ACHN (cell line): ENCODE measurements around the gene FGF19.

ENCODE experiments used
- DNase-seq: peaks from one replicate; pipeline ENCODE4 v3.0.0-alpha.2; 2015
- in situ Hi-C: cut with HindIII; loops from 2 replicates; pipeline ENCODE4 v1.10.0; 2017; ENCODE audit warnings: low sequenced_read_pairs, low pct_ligation_motif_present, low pct_unique_long_range_greater_than_20kb

The FGF19 gene

GRCh38 chr11:69663326-69663725, 40.5 kb downstream of the FGF19 start:
- in situ Hi-C loops, result loop anchor here (25.0 kb wide), 1 partner anchor 551 kb away; no protein-coding TSS in a partner anchor
- DNase-seq, result no peak

GRCh38 chr11:69662806-69663205, 41.0 kb downstream of the FGF19 start:
- in situ Hi-C loops, result loop anchor here (25.0 kb wide), 1 partner anchor 551 kb away; no protein-coding TSS in a partner anchor
- no peak for DNase-seq

GRCh38 chr11:69662021-69662698, 41.7 kb downstream of the FGF19 start:
- in situ Hi-C loops, result loop anchor here (25.0 kb wide), 1 partner anchor 550 kb away; no protein-coding TSS in a partner anchor
- no peak for DNase-seq

- DNase-seq, result no peak
- in situ Hi-C loops, result loop anchor here (25.0 kb wide), 1 partner anchor 549 kb away; no protein-coding TSS in a partner anchor
These were observed 42.5 kb downstream of the FGF19 start for GRCh38 chr11:69661413-69661715.

DNA sequence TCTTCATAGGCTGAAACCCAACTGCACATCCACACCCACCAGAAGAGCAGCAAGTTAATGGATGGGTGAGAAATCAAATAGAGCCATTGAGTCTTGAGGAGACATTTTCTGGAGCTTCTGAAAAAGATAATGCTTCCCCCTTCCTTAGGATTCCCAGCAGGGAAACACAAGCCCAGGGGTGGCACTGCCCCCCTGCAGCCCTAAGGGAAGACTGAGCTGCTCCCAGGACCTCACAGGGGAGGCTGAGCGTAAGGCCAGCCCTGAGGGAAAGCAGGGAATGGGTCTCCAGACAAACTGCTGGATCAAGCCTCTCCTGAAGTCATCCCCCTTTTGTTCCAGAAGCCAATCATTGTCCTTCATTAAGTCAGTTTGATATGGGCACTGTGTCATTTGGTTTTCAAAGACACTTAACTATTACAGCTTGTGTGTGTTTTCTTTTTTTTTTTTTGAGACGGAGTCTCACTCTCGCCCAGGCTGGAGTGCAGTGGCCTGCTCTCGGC, 43.8 kb downstream of the FGF19 start:
- in situ Hi-C loops, result loop anchor here (25.0 kb wide), 1 partner anchor 548 kb away; no protein-coding TSS in a partner anchor
- DNase-seq, result no peak

- in situ Hi-C loops, result loop anchor here (25.0 kb wide), 1 partner anchor 547 kb away; no protein-coding TSS in a partner anchor
- no peak for DNase-seq
These were observed 44.2 kb downstream of the FGF19 start for GRCh38 chr11:69659591-69659990.

GRCh38 chr11:69658626-69659450, 45.0 kb downstream of the FGF19 start:
- no peak for DNase-seq
- in situ Hi-C loops, result loop anchor here (25.0 kb wide), 1 partner anchor 547 kb away; no protein-coding TSS in a partner anchor

- in situ Hi-C loops, result loop anchor here (25.0 kb wide), 1 partner anchor 546 kb away; no protein-coding TSS in a partner anchor
- no peak for DNase-seq
These were observed 45.8 kb downstream of the FGF19 start for GRCh38 chr11:69657911-69658625.

- no peak for DNase-seq
- in situ Hi-C loops, result loop anchor here (25.0 kb wide), 1 partner anchor 545 kb away; no protein-coding TSS in a partner anchor
These were observed 46.3 kb downstream of the FGF19 start for GRCh38 chr11:69657456-69657910.

GRCh38 chr11:69656536-69657455, 47.0 kb downstream of the FGF19 start:
- no peak for DNase-seq
- in situ Hi-C loops, result loop anchor here (25.0 kb wide), 1 partner anchor 544 kb away; no protein-coding TSS in a partner anchor

- in situ Hi-C loops, result loop anchor here (25.0 kb wide), 1 partner anchor 543 kb away; no protein-coding TSS in a partner anchor
- no peak for DNase-seq
These were observed 48.1 kb downstream of the FGF19 start for GRCh38 chr11:69655479-69656428.

DNA sequence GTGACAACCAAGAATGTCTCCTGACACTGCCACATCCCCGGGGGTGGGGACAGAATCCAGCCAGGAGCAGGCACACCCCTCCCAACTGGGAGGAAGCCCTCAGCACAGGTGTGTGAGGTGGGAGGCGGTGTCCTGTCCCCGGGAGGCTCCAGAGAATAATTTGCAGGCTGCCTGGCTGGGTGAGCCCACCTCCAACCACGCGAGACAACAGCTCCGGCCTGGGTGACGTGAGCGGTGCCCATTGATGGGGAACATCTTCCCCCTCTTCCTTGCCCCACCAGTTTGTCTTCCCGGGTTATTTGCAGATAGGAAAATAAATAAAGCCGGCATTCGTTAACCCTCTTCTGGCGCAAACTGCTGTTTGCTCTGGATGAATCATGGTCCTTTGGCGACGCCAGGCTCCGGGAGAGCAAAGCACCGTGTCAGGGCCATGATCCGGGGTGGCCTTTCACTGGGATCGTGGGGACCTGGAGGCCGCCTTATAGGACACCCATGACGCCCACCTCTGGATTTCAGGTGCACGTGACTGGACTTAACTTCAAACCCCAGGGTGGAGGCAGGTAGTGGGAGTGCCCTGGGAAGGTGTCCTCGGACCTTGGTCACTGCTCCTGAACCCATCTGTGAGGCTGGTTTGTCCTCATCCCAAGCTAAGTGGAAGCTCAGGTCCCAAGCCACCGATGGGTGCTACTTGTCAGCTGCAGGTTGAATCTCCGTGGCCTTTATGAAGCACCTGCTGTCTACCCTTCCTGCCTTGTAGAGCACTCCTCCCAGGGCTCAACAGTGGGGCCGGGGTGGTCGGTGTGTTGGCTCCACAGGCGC, 49.0 kb downstream of the FGF19 start:
- DNase-seq, result peak; percentile 34
- in situ Hi-C loops, result loop anchor here (25.0 kb wide), 1 partner anchor 543 kb away; no protein-coding TSS in a partner anchor

GRCh38 chr11:69654001-69654659, 49.7 kb downstream of the FGF19 start:
- in situ Hi-C loops, result loop anchor here (25.0 kb wide), 1 partner anchor 542 kb away; no protein-coding TSS in a partner anchor
- DNase-seq, result no peak

DNA sequence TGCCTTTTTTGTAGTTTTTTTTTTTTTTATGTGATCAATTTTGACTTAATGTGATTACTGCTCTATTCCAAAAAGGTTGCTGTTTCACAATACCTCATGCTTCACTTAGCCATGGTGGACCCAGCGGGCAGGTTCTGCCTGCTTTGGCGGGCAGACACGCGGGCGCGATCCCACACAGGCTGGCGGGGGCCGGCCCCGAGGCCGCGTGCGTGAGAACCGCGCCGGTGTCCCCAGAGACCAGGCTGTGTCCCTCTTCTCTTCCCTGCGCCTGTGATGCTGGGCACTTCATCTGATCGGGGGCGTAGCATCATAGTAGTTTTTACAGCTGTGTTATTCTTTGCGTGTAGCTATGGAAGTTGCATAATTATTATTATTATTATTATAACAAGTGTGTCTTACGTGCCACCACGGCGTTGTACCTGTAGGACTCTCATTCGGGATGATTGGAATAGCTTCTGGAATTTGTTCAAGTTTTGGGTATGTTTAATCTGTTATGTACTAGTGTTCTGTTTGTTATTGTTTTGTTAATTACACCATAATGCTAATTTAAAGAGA, 50.3 kb downstream of the FGF19 start:
- DNase-seq, result no peak
- in situ Hi-C loops, result loop anchor here (25.0 kb wide), 1 partner anchor 541 kb away; no protein-coding TSS in a partner anchor

DNA sequence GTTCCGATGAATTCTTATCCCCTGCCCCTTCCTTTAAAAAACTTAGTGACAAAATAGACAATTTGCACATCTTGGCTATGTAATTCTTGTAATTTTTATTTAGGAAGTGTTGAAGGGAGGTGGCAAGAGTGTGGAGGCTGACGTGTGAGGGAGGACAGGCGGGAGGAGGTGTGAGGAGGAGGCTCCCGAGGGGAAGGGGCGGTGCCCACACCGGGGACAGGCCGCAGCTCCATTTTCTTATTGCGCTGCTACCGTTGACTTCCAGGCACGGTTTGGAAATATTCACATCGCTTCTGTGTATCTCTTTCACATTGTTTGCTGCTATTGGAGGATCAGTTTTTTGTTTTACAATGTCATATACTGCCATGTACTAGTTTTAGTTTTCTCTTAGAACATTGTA, 50.8 kb downstream of the FGF19 start:
- in situ Hi-C loops, result loop anchor here (25.0 kb wide), 1 partner anchor 541 kb away; no protein-coding TSS in a partner anchor
- no peak for DNase-seq
